ENCODE data around the gene COPB2. TPM values are rescaled to one million over a fixed set of nuclear protein-coding genes. Genes with fewer than 3 reads are reported as not detected.
A peak's percentile ranks its signal among the peaks of the same experiment; 100 is the strongest.

COPB2 gene
- total RNA-seq, 1 experiment from 2014 or later: 95.8 TPM

DNA sequence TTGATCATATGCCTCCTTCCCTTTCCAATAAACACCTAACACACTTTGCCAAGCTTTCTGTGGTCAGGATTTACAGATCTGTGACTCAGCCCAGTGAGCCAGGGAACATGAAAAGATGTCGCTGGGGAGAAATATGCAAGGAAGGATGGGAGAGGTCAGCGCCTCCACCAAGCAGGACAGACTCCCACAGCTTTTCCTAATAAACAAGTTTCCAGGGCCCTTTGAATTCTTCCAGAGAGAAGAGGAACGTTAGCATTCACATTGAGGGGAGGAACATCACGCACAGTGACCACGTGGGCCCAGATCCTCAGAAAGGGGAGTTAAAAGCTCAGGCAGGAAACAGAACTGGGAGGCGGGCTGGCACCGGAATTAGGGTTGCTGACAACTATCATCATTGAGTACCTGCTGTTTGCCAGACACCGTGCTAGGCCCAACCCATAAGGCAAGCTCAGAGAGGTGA is 78.9 kb downstream of the COPB2 start:
- intact Hi-C loops (cut with micrococcal nuclease): loop anchor here (2.0 kb wide), 1 partner anchor 194 kb away; no protein-coding TSS in a partner anchor
- ATAC-seq: peak; percentile 79
- peaks cover 56% of the 10 kb centered on the region for H3K4me1 ChIP-seq (ENCODE audit: insufficient read depth, low read length)

DNA sequence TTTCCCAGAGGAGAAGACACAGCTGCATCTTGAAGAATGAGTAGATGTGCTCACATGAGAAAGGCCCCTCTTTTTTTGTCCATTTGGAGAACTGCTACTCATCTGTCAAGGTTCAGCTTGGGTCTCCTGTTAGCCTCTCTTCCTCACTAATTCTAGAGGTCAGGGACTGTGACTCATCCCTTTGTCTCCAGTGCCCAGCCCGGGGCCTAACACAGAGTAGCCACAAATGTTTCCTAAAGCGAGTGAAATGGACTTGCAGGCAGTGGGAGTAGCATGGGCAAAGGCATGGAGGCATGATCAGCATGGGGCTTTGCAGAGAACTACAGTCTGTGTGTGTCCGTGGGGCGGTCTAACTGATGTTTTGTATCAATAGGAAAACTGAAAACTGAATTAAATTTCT is 79.6 kb downstream of the COPB2 start:
- ChIA-PET CTCF (no interaction called here), POLR2A (ENCODE audit: unreplicated experiment) (no interaction called here)
- peak; percentile 56 for ATAC-seq
- no peaks in the 10 kb centered on the region for H3K79me2 ChIP-seq (ENCODE audit: low read length)
- intact Hi-C loops (cut with micrococcal nuclease): loop anchor here (2.0 kb wide), 1 partner anchor 193 kb away; no protein-coding TSS in a partner anchor
- TF ChIP-seq EZH2 (IDR thresholded peaks at IDR 0.05; ENCODE audit: low read length, unreplicated experiment): no peak
- TF ChIP-seq EZH2phosphoT487 (IDR thresholded peaks at IDR 0.05; ENCODE audit: borderline replicate concordance, low read length): no peak
- TF ChIP-seq, protein P1, sequence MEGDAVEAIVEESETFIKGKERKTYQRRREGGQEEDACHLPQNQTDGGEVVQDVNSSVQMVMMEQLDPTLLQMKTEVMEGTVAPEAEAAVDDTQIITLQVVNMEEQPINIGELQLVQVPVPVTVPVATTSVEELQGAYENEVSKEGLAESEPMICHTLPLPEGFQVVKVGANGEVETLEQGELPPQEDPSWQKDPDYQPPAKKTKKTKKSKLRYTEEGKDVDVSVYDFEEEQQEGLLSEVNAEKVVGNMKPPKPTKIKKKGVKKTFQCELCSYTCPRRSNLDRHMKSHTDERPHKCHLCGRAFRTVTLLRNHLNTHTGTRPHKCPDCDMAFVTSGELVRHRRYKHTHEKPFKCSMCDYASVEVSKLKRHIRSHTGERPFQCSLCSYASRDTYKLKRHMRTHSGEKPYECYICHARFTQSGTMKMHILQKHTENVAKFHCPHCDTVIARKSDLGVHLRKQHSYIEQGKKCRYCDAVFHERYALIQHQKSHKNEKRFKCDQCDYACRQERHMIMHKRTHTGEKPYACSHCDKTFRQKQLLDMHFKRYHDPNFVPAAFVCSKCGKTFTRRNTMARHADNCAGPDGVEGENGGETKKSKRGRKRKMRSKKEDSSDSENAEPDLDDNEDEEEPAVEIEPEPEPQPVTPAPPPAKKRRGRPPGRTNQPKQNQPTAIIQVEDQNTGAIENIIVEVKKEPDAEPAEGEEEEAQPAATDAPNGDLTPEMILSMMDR (conservative IDR thresholded peaks at IDR 0.05; ENCODE audit: low read depth, low read length): no peak
- no peaks in the 10 kb centered on the region for H3K9me3 ChIP-seq (ENCODE audit: low read length)
- H3K9me2 ChIP-seq (replicated peaks; ENCODE audit: low read length): no peaks in the 10 kb centered on the region
- no peaks in the 10 kb centered on the region for H3K36me3 ChIP-seq (ENCODE audit: low read depth, low read length)
- peak overlapping the region; percentile 22; the same call in 1 of the 2 replicates for H3K9ac ChIP-seq (ENCODE audit: low read length)
- H2AFZ ChIP-seq (ENCODE audit: low read length): no peak overlapping the region
- no peaks in the 10 kb centered on the region for H3K27me3 ChIP-seq (ENCODE audit: low read length)
- peaks cover 3% of the 10 kb centered on the region for H3F3A ChIP-seq (ENCODE audit: low read length, unreplicated experiment)
- DNase-seq: peak; percentile 60
- no TSS peak for BruUV-seq (replicated peaks)
- H4K20me1 ChIP-seq (ENCODE audit: low read length): no peaks in the 10 kb centered on the region
- H3K27ac ChIP-seq (ENCODE audit: low read length): peak overlapping the region; percentile 82
- H3K4me2 ChIP-seq (ENCODE audit: low read length): peak overlapping the region; percentile 73
- H3K4me1 ChIP-seq (ENCODE audit: insufficient read depth, low read length): peaks cover 56% of the 10 kb centered on the region
- H3K4me3 ChIP-seq (ENCODE audit: low read length): no peak overlapping the region

More for the DNA sequence above, 78.9 kb downstream of the COPB2 start:
- CTCF ChIA-PET: no interaction called here
- Histone ChIP-seq H3K9me2 (replicated peaks; ENCODE audit: low read length) (no peaks in the 10 kb centered on the region), H2AFZ (ENCODE audit: low read length) (peak overlapping the region; percentile 51; the same call in 1 of the 2 replicates), H3K9ac (ENCODE audit: low read length) (peak overlapping the region; percentile 45; the same call in 1 of the 2 replicates), H3K4me3 (ENCODE audit: low read length) (peak overlapping the region; percentile 30; the same call in 1 of the 2 replicates), H3K4me2 (ENCODE audit: low read length) (peak overlapping the region; percentile 73), H3K9me3 (ENCODE audit: low read length) (no peaks in the 10 kb centered on the region), H4K20me1 (ENCODE audit: low read length) (no peaks in the 10 kb centered on the region), H3K79me2 (ENCODE audit: low read length) (no peaks in the 10 kb centered on the region), H3K27ac (ENCODE audit: low read length) (peak overlapping the region; percentile 82), H3K36me3 (ENCODE audit: low read depth, low read length) (no peaks in the 10 kb centered on the region), H3K27me3 (ENCODE audit: low read length) (no peaks in the 10 kb centered on the region), H3F3A (ENCODE audit: low read length, unreplicated experiment) (peaks cover 3% of the 10 kb centered on the region)
- POLR2A ChIA-PET (ENCODE audit: unreplicated experiment): no interaction called here
- DNase-seq: peak; percentile 89
- TF ChIP-seq, protein P1 (conservative IDR thresholded peaks at IDR 0.05; ENCODE audit: low read depth, low read length): no peak
- TF ChIP-seq EZH2 (IDR thresholded peaks at IDR 0.05; ENCODE audit: low read length, unreplicated experiment): no peak
- TF ChIP-seq EZH2phosphoT487 (IDR thresholded peaks at IDR 0.05; ENCODE audit: borderline replicate concordance, low read length): no peak
- no TSS peak for BruUV-seq (replicated peaks)

DNA sequence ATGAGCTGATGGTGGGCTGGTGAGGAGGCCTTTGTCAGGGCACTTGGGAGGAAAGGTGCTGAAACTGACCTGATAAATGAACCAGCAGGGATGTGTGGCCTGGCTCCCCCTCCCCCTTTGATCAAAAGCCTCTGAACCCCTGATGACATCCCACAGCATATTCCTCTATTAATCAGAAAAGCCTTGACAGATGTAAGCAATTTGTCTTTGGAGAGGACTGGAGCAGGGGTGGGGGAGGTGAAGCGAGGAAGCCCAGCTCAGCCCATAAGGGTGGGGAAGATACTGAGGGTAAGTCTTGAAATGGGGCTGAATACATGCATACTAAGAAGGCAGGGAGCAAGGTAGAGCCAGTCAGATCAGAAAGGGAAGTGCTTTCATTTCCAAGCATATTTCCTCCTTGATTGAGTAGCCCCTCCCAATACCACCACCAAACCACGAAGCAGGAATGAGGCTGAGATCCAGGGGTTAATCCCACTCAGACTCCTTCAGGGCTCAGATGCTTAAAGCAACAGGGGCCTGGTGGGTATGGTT is 80.3 kb downstream of the COPB2 start:
- no TSS peak for BruUV-seq (replicated peaks)
- Histone ChIP-seq H3K36me3 (ENCODE audit: low read depth, low read length) (no peaks in the 10 kb centered on the region), H3K4me1 (ENCODE audit: insufficient read depth, low read length) (peaks cover 56% of the 10 kb centered on the region), H3K27ac (ENCODE audit: low read length) (peak overlapping the region; percentile 82), H2AFZ (ENCODE audit: low read length) (no peak overlapping the region), H3K79me2 (ENCODE audit: low read length) (no peaks in the 10 kb centered on the region), H3K9ac (ENCODE audit: low read length) (peak overlapping the region; percentile 27; the same call in 1 of the 2 replicates), H3K9me2 (replicated peaks; ENCODE audit: low read length) (no peaks in the 10 kb centered on the region), H3K9me3 (ENCODE audit: low read length) (no peaks in the 10 kb centered on the region), H4K20me1 (ENCODE audit: low read length) (no peaks in the 10 kb centered on the region), H3K27me3 (ENCODE audit: low read length) (no peaks in the 10 kb centered on the region), H3K4me2 (ENCODE audit: low read length) (peak overlapping the region; percentile 73), H3K4me3 (ENCODE audit: low read length) (no peak overlapping the region), H3F3A (ENCODE audit: low read length, unreplicated experiment) (peaks cover 3% of the 10 kb centered on the region)
- ChIA-PET CTCF (no interaction called here), POLR2A (ENCODE audit: unreplicated experiment) (no interaction called here)
- intact Hi-C loops (cut with micrococcal nuclease): no loop called here
- TF ChIP-seq EZH2 (IDR thresholded peaks at IDR 0.05; ENCODE audit: low read length, unreplicated experiment): no peak
- no peak for ATAC-seq
- DNase-seq: no peak

Data from PC-3 (cell line).